Stimulated activated naive CD4-positive, alpha-beta T cell (primary cell): ENCODE measurements around the gene SLC35F6.

Source experiments
- DNase-seq, 6 experiments: peaks; one replicate each; lab custom pipeline; 2025; lab: John Stamatoyannopoulos, UW

The SLC35F6 gene

GRCh38 chr2:26822877-26823276 is 58.8 kb downstream of the SLC35F6 start:
- no peak for DNase-seq
